Ascending aorta (tissue), 2 donors: ENCODE data around the gene WDR64. TPM values are rescaled to one million over a fixed set of nuclear protein-coding genes. Genes with fewer than 3 reads are reported as not detected.
"Not testable (repeated sequence)": the region's sequence is repeated elsewhere in the genome, so short reads cannot be mapped to it uniquely, and the experiment has no call there.

Experiments
- DNase-seq, 2 donors: peaks; one replicate each; pipeline ENCODE4 v3.0.0-alpha.2; 2019; ENCODE audit warnings: low spot score in 2 of 2
- H3K27ac ChIP-seq, 2 donors: fragments of 200-600 bp; sonication (generic); one replicate each; pipeline ENCODE4 v1.5.1; 2016 to 2017; ENCODE audit warnings: mild to moderate bottlenecking in 1 of 2
- H3K27me3 ChIP-seq: fragments of 200-600 bp; sonication (generic); one replicate; pipeline ENCODE4 v1.5.1; 2017
- H3K36me3 ChIP-seq, 2 donors: fragments of 200-600 bp; sonication (generic); one replicate each; pipeline ENCODE4 v1.5.1; 2016
- H3K4me1 ChIP-seq, 2 donors: fragments of 200-600 bp; sonication (generic); one replicate each; pipeline ENCODE4 v1.5.1; 2016 to 2017; ENCODE audit warnings: mild to moderate bottlenecking in 1 of 2
- H3K4me3 ChIP-seq, 2 donors: fragments of 200-600 bp; sonication (generic); one replicate each; pipeline ENCODE4 v1.5.1; 2016 to 2017; ENCODE audit warnings: mild to moderate bottlenecking in 1 of 2
- H3K9me3 ChIP-seq, 2 donors: fragments of 200-600 bp; sonication (generic); one replicate each; pipeline ENCODE4 v1.5.1; 2016
- CTCF ChIP-seq, 3 experiments: fragments of 200-600 bp in 2 of 3; fragments of 450-650 bp in 1 of 3; sonication (generic) in 2 of 3; IDR thresholded peaks; one replicate each; pipeline ENCODE4 v1.5.1; 2016 to 2019; ENCODE audit warnings: antibody characterized with exemption in 3 of 3, mild to moderate bottlenecking in 1 of 3, moderate library complexity in 1 of 3
- intact Hi-C: fragments of 100-400 bp; cut with DNase I; formaldehyde crosslinking; loops from one replicate; pipeline ENCODE4 v1.15.1; 2023
- total RNA-seq: library from RNA; depleted of rRNA; stranded (reverse); fragments of >200 nt; gene quantifications from one replicate; pipeline ENCODE4 v1.1.0, GENCODE V29; 2016

The WDR64 gene
- total RNA-seq, 1 donor from 2014 or later, result not detected

DNA sequence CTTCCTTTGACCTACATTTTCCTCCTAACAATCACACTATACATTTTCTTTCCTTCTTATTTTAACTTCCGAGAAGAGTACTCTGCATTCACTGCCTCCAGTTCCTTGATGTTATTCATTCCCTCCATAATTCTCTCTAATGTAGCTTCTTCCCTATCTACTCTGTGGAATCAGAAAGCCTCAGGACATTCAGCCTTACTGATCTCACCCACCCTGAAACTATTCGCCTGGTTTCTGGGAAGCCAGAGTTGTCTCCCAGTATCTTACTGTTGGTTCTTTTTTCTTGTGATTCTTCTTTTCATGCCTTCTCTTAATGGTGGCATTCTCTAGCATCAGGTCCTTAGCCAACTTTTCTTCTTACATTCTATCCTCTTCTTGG lies 45.5 kb downstream of the WDR64 start:
- no peak overlapping the region for H3K4me3 ChIP-seq
- TF ChIP-seq CTCF (IDR thresholded peaks at IDR 0.05), result no peak
- intact Hi-C loops, result no loop called here
- H3K4me1 ChIP-seq, result peaks cover 0 to 6% of the 10 kb centered on the region in 2 donors
- DNase-seq, result no peak
- no peaks in the 10 kb centered on the region for H3K9me3 ChIP-seq
- no peak overlapping the region for H3K27ac ChIP-seq
- H3K36me3 ChIP-seq, result no peaks in the 10 kb centered on the region
- H3K27me3 ChIP-seq, result no peaks in the 10 kb centered on the region

DNA sequence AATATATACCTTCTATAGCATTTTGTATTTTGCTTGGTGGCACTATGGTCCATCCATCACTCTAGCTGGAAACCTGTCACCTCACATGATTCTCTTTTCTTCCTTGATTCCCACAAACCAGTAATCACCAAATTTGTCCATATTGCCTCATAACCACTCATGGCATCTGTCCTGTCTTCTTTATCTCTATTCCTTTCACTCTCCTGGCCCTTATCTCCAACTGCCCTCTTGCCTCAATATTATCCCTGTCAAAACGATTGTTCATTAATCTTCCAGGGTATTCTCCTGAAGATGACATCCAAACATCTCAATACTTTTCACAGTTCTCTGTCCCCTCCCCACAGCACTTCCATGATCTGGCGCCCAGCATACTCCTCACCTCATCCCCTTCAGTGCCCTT lies 46.1 kb downstream of the WDR64 start:
- H3K9me3 ChIP-seq, result no peaks in the 10 kb centered on the region
- intact Hi-C loops, result no loop called here
- no peaks in the 10 kb centered on the region for H3K36me3 ChIP-seq
- no peak overlapping the region for H3K4me3 ChIP-seq
- no peak overlapping the region for H3K27ac ChIP-seq
- no peak for DNase-seq
- TF ChIP-seq CTCF (IDR thresholded peaks at IDR 0.05), result no peak
- H3K4me1 ChIP-seq, result peaks cover 0 to 6% of the 10 kb centered on the region in 2 donors
- H3K27me3 ChIP-seq, result no peaks in the 10 kb centered on the region

GRCh38 chr1:241701483-241702295 lies 49.6 kb downstream of the WDR64 start:
- Histone ChIP-seq H3K9me3 (no peaks in the 10 kb centered on the region), H3K27ac (no peak overlapping the region), H3K4me3 (no peak overlapping the region), H3K4me1 (no peaks in the 10 kb centered on the region), H3K36me3 (no peaks in the 10 kb centered on the region), H3K27me3 (no peaks in the 10 kb centered on the region)
- intact Hi-C loops, result no loop called here
- no peak for TF ChIP-seq CTCF (IDR thresholded peaks at IDR 0.05)
- no peak for DNase-seq

GRCh38 chr1:241702442-241703373 lies 50.6 kb downstream of the WDR64 start:
- TF ChIP-seq CTCF (IDR thresholded peaks at IDR 0.05), result no peak
- no peaks in the 10 kb centered on the region for H3K9me3 ChIP-seq
- H3K27ac ChIP-seq, result no peak overlapping the region
- intact Hi-C loops, result no loop called here
- no peak overlapping the region for H3K4me3 ChIP-seq
- no peak for DNase-seq
- no peaks in the 10 kb centered on the region for H3K4me1 ChIP-seq
- no peaks in the 10 kb centered on the region for H3K27me3 ChIP-seq
- no peaks in the 10 kb centered on the region for H3K36me3 ChIP-seq

GRCh38 chr1:241703739-241704138 lies 51.7 kb downstream of the WDR64 start:
- intact Hi-C loops, H3K36me3 ChIP-seq, H3K4me1 ChIP-seq: not testable (repeated sequence)

GRCh38 chr1:241706257-241706656 lies 54.2 kb downstream of the WDR64 start:
- Histone ChIP-seq H3K27ac (no peak overlapping the region), H3K4me1 (no peaks in the 10 kb centered on the region), H3K36me3 (no peaks in the 10 kb centered on the region), H3K9me3 (no peaks in the 10 kb centered on the region), H3K27me3 (no peaks in the 10 kb centered on the region), H3K4me3 (no peak overlapping the region)
- no peak for DNase-seq
- intact Hi-C loops, result no loop called here
- no peak for TF ChIP-seq CTCF (IDR thresholded peaks at IDR 0.05)

More at GRCh38 chr1:241703739-241704138, 51.7 kb downstream of the WDR64 start:
- not testable (repeated sequence) for DNase-seq, H3K4me3 ChIP-seq, H3K27me3 ChIP-seq, H3K9me3 ChIP-seq, H3K27ac ChIP-seq
